Nephron (organoid): Measurements from ENCODE around the gene JAKMIP2.

Experiments used
- H3K27ac Mint-ChIP-seq, 3 experiments: 2 replicates each; pipeline ENCODE4 v1.8.0; 2020; ENCODE audit warnings: mixed read lengths in 3 of 3, mild to moderate bottlenecking in 2 of 3, moderate library complexity in 1 of 3
- H3K27me3 Mint-ChIP-seq: 2 replicates; pipeline ENCODE4 v1.8.0; 2021; ENCODE audit warnings: low read depth, mild to moderate bottlenecking, moderate library complexity, mixed read lengths
- H3K36me3 Mint-ChIP-seq: 2 replicates; pipeline ENCODE4 v1.8.0; 2020; ENCODE audit warnings: low read depth, mixed read lengths
- H3K4me1 Mint-ChIP-seq: 2 replicates; pipeline ENCODE4 v1.8.0; 2020; ENCODE audit warnings: mixed read lengths
- H3K4me3 Mint-ChIP-seq, 3 experiments: 2 replicates each; pipeline ENCODE4 v1.8.0; 2020; ENCODE audit warnings: mild to moderate bottlenecking in 3 of 3, mixed read lengths in 3 of 3, moderate library complexity in 2 of 3
- H3K9me3 Mint-ChIP-seq: 2 replicates; pipeline ENCODE4 v1.8.0; 2020; ENCODE audit warnings: mixed read lengths
- CTCF ChIP-seq, 3 experiments: fragments of 200-600 bp; sonication (generic); IDR thresholded peaks; one replicate each; pipeline ENCODE4 v1.5.0; 2021; ENCODE audit warnings: antibody characterized with exemption in 3 of 3; ENCODE audit not compliant: unreplicated experiment in 3 of 3

The JAKMIP2 gene

GRCh38 chr5:147626464-147626863 lies 156.1 kb downstream of the JAKMIP2 start:
- H3K9me3 Mint-ChIP-seq, result no peaks in the 10 kb centered on the region
- no peak overlapping the region for H3K27ac Mint-ChIP-seq
- no peak overlapping the region for H3K4me3 Mint-ChIP-seq
- peaks cover 6% of the 10 kb centered on the region for H3K27me3 Mint-ChIP-seq
- peaks cover 17% of the 10 kb centered on the region for H3K36me3 Mint-ChIP-seq
- H3K4me1 Mint-ChIP-seq, result peaks cover 4% of the 10 kb centered on the region
- TF ChIP-seq CTCF (IDR thresholded peaks at IDR 0.05; ENCODE audit: unreplicated experiment in 3 of 3), result no peak

- H3K4me1 Mint-ChIP-seq, result peaks cover 8% of the 10 kb centered on the region
- H3K4me3 Mint-ChIP-seq, result no peak overlapping the region
- H3K27ac Mint-ChIP-seq, result peak overlapping the region; percentile 5 to 90 (median 49)
- no peaks in the 10 kb centered on the region for H3K9me3 Mint-ChIP-seq
- H3K27me3 Mint-ChIP-seq, result no peaks in the 10 kb centered on the region
- H3K36me3 Mint-ChIP-seq, result peaks cover 34% of the 10 kb centered on the region
- no peak for TF ChIP-seq CTCF (IDR thresholded peaks at IDR 0.05; ENCODE audit: unreplicated experiment in 3 of 3)
Measured at GRCh38 chr5:147621016-147621415, 161.5 kb downstream of the JAKMIP2 start.

- Mint-ChIP-seq H3K9me3 (no peaks in the 10 kb centered on the region), H3K27ac (no peak overlapping the region), H3K4me1 (peaks cover 8% of the 10 kb centered on the region), H3K27me3 (no peaks in the 10 kb centered on the region), H3K4me3 (no peak overlapping the region), H3K36me3 (peaks cover 44% of the 10 kb centered on the region)
- TF ChIP-seq CTCF (IDR thresholded peaks at IDR 0.05; ENCODE audit: unreplicated experiment in 3 of 3), result no peak
Measured at GRCh38 chr5:147619281-147619878, 163.1 kb downstream of the JAKMIP2 start.

- H3K4me1 Mint-ChIP-seq, result peaks cover 8% of the 10 kb centered on the region
- H3K27ac Mint-ChIP-seq, result peak overlapping the region in 1 of 3 experiments; percentile 69
- no peaks in the 10 kb centered on the region for H3K9me3 Mint-ChIP-seq
- no peak for TF ChIP-seq CTCF (IDR thresholded peaks at IDR 0.05; ENCODE audit: unreplicated experiment in 3 of 3)
- peaks cover 41% of the 10 kb centered on the region for H3K36me3 Mint-ChIP-seq
- no peaks in the 10 kb centered on the region for H3K27me3 Mint-ChIP-seq
- no peak overlapping the region for H3K4me3 Mint-ChIP-seq
Measured at GRCh38 chr5:147617711-147618350, 164.7 kb downstream of the JAKMIP2 start.

- Mint-ChIP-seq H3K27ac (peak overlapping the region in 1 of 3 experiments; percentile 69), H3K27me3 (no peaks in the 10 kb centered on the region), H3K9me3 (no peaks in the 10 kb centered on the region), H3K36me3 (peaks cover 38% of the 10 kb centered on the region), H3K4me1 (peaks cover 8% of the 10 kb centered on the region), H3K4me3 (no peak overlapping the region)
- TF ChIP-seq CTCF (IDR thresholded peaks at IDR 0.05; ENCODE audit: unreplicated experiment in 3 of 3), result no peak
Measured at GRCh38 chr5:147617191-147617606, 165.3 kb downstream of the JAKMIP2 start.

- Mint-ChIP-seq H3K4me3 (no peak overlapping the region), H3K4me1 (peaks cover 8% of the 10 kb centered on the region), H3K36me3 (peaks cover 42% of the 10 kb centered on the region), H3K27me3 (no peaks in the 10 kb centered on the region), H3K27ac (no peak overlapping the region), H3K9me3 (no peaks in the 10 kb centered on the region)
- TF ChIP-seq CTCF (IDR thresholded peaks at IDR 0.05; ENCODE audit: unreplicated experiment in 3 of 3), result no peak
Measured at GRCh38 chr5:147616421-147616820, 166.1 kb downstream of the JAKMIP2 start.
